Right ventricle myocardium inferior (tissue), 1 donor: ENCODE measurements around the gene DVL3. TPM values are rescaled to one million over a fixed set of nuclear protein-coding genes. Genes with fewer than 3 reads are reported as not detected.
"Not testable (repeated sequence)": the region's sequence is repeated elsewhere in the genome, so short reads cannot be mapped to it uniquely, and the experiment has no call there.

Experiments used
- ATAC-seq: fragments of 200-7000 bp; cut with Tn5 transposase; one replicate; pipeline ENCODE4 v1.9.1; 2020; ENCODE audit warnings: mild to moderate bottlenecking, moderate library complexity
- DNase-seq: peaks from one replicate; pipeline ENCODE4 v3.0.0; 2021; ENCODE audit errors: missing footprints
- intact Hi-C: fragments of 100-400 bp; cut with DNase I; formaldehyde crosslinking; loops from one replicate; pipeline ENCODE4 v1.11.0; 2022
- long read RNA-seq: library from polyadenylated mRNA; unstranded; transcript quantifications from one replicate; pipeline ENCODE4 v2.0.0, GENCODE V29; 2021
- total RNA-seq: library from RNA; stranded (reverse); fragmentation: NEBNext Ultra II Directional; extraction: Animal tissue kit (Norgen Biotek cat#: 25700); gene quantifications from one replicate; pipeline ENCODE4 v1.2.1, GENCODE V29; 2021
- donor health status: DM: no; HTN: yes; CAD: no; lungs with severe emphysema.

Gene DVL3
- total RNA-seq, result 60.7 TPM
- long read RNA-seq, full-length matches to known transcripts, result 44 of 82 reads
- long read RNA-seq, partial matches to known transcripts, result 14 of 82 reads
- long read RNA-seq, other reads (novel, unspliced or antisense), result 24 of 82 reads

GRCh38 chr3:184154885-184155643 lies at the start of gene DVL3:
Gene DVL3, plus strand, starts transcription at chr3:184155377. Its CDS starts 259 bp downstream, at chr3:184155636.
- intact Hi-C loops, result loop anchor here (1.0 to 2.0 kb wide), 4 partner anchors 20 to 94 kb away; partner anchors contain the start of genes ABCF3, AP2M1, EEF1AKMT4 and EIF2B5
- peak; percentile 85 for DNase-seq
- ATAC-seq, result peak; percentile 90

- intact Hi-C loops, result no loop called here
- DNase-seq (no peak), ATAC-seq (no peak)
These were observed 44.9 kb upstream of the DVL3 start for GRCh38 chr3:184110316-184110725.

DNA sequence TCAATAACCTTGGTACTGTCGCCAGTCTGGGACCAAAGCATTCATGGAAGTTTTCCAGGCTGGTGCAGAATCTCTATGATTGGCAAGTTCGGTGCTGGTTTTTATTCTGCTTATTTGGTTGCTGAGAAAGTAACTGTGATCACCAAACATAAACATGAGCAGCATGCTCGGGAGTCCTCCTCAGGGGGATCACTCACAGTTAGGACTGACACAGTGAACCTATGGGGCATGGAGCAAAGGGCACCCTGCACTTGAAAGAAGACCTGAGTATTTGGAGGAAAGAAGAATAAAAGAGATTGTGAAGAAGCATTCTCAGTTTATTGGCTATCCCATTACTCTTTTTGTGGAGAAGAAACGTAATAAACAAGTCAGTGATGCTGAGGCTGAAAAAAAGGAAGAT lies 39.2 kb upstream of the DVL3 start:
- intact Hi-C loops, result no loop called here
- ATAC-seq (no peak), DNase-seq (no peak)

DNA sequence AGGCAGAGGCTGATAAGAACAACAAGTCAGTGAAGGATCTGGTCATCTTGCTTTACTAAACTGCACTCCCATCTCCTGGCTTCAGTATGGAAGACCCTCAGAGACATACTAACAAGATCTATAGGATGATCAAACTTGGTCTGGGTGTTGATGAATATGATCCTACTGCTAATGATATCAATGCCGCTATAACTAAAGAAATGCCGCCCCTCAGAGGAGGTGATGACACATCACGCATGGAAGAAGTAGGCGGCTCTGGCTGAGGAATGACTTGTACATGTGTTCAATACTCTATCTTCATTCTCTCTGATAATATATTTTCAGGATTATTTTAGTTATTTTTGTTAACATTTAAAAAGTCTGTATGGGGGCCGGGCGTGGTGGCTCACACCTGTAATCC lies 37.5 kb upstream of the DVL3 start:
- no peak for ATAC-seq
- intact Hi-C loops, result no loop called here
- no peak for DNase-seq

DNA sequence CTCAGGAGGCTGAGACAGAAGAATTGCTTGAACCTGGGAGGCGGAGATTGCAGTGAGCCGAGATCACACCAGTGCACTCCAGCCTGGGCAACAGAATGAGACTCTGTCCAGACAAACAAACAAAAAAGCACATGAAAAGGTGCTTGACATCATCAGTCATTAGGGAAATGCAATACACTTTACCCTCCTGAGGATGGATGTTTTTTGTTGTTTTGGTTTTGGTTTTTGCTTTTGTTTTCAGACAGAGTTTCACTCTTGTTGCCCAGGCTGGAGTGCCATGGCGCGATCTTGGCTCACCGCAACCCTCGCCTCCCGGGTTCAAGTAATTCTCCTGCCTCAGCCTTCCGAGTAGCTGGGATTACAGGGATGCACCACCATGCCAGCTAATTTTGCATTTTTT lies 34.1 kb upstream of the DVL3 start:
- DNase-seq, intact Hi-C loops, ATAC-seq: not testable (repeated sequence)

DNA sequence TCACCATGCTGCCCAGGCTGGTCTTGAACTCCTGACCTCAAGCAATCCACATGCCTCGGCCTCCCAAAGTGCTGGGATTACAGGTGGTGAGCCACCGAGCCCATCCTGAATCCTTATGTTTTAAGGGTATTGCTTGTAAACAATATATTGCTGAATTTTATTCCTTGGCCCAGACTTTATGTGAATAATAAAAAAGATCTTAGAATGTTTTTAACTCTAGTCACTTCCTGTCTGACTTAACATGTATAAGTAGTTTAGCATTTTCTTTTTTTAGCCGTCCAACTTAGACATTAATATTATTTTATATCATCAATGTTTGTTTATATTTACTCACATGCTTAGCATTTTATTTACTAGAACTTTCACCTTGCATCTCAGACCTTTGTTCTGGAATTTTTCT lies 29.2 kb upstream of the DVL3 start:
- DNase-seq (no peak), ATAC-seq (no peak)
- intact Hi-C loops, result no loop called here

GRCh38 chr3:184129012-184129411 lies 26.2 kb upstream of the DVL3 start:
- DNase-seq (no peak), ATAC-seq (no peak)
- intact Hi-C loops, result no loop called here

- no peak for ATAC-seq
- intact Hi-C loops, result loop anchor here (5.0 kb wide), 1 partner anchor 116 kb away; the partner anchor contains the start of gene ABCC5
- no peak for DNase-seq
These were observed 22.2 kb upstream of the DVL3 start for GRCh38 chr3:184132945-184133344.

GRCh38 chr3:184133840-184134745 lies 21.1 kb upstream of the DVL3 start:
- ATAC-seq, result peak; percentile 88
- intact Hi-C loops, result loop anchor here (2.0 to 5.0 kb wide), 3 partner anchors 21 to 117 kb away; partner anchors contain the start of genes ABCC5, AP2M1 and DVL3
- DNase-seq, result peak; percentile 94

DNA sequence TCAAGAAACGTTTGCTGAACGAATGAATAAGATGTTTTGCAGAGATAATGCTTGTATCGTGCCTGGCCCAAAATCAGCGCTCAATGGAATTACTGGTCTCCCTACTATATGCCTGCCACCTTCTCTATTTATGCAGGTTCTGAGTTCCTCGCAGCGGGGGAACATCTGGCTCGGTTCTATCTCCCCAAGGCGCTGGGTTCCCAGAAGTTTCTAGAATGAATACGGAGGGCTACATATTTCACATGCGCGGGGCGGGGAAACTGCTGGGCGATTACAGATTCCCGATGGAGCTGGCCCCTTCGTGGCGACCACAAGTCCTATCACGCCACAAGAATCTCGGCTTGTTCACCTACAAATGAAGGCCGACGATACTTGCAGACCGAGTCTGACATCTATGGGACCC lies 20.4 kb upstream of the DVL3 start:
- intact Hi-C loops, result loop anchor here (1.0 to 5.0 kb wide), 5 partner anchors 20 to 117 kb away; partner anchors contain the start of genes ABCC5, ABCF3, AP2M1 and DVL3
- DNase-seq (no peak), ATAC-seq (peak; percentile 5)

GRCh38 chr3:184135149-184135910 lies 19.8 kb upstream of the DVL3 start, which contains the start of gene EIF2B5:
Gene EIF2B5, plus strand, starts transcription at chr3:184135358. Its CDS starts 28 bp downstream, at chr3:184135386.
- ATAC-seq (peak; percentile 97), DNase-seq (peak; percentile 95)
- intact Hi-C loops, result loop anchor here (1.0 to 2.0 kb wide), 4 partner anchors 19 to 114 kb away; partner anchors contain the start of genes ABCF3, AP2M1, DVL3 and EEF1AKMT4

- intact Hi-C loops, result loop anchor here (1.0 to 2.0 kb wide), 4 partner anchors 19 to 113 kb away; partner anchors contain the start of genes ABCF3, AP2M1, DVL3 and EEF1AKMT4
These were observed 19.3 kb upstream of the DVL3 start for GRCh38 chr3:184135911-184136260.

GRCh38 chr3:184140436-184140835 lies 14.7 kb upstream of the DVL3 start:
- no peak for DNase-seq
- intact Hi-C loops, result loop anchor here (10.0 kb wide), 1 partner anchor 246 kb away; no protein-coding TSS in a partner anchor

More at GRCh38 chr3:184135911-184136260, 19.3 kb upstream of the DVL3 start:
- no peak for DNase-seq
- ATAC-seq, result no peak

GRCh38 chr3:184142199-184142598 lies 13.0 kb upstream of the DVL3 start:
- ATAC-seq (no peak), DNase-seq (no peak)
- intact Hi-C loops, result loop anchor here (10.0 kb wide), 1 partner anchor 247 kb away; no protein-coding TSS in a partner anchor

More at GRCh38 chr3:184140436-184140835, 14.7 kb upstream of the DVL3 start:
- ATAC-seq, result no peak

DNA sequence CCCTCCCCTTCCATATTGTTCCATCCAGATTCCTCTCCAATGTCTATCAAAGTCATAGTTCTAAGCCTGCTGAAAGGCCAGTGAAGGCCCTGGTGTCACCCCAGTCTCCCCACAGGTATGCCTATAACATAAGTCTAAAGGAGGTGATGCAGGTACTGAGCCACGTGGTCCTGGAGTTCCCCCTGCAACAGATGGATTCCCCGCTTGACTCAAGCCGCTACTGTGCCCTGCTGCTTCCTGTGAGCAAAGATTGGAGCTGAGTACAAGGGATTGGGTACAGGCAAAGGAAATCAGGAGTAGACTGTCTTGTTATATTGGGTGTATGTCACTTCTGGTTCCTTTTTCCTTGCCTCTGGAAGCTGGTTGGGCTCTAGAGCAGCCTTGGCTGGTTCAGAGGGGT lies 11.8 kb upstream of the DVL3 start:
- DNase-seq (no peak), ATAC-seq (no peak)
- intact Hi-C loops, result loop anchor here (10.0 kb wide), 1 partner anchor 249 kb away; no protein-coding TSS in a partner anchor

GRCh38 chr3:184144505-184144904 lies 10.7 kb upstream of the DVL3 start:
- ATAC-seq, result no peak
- intact Hi-C loops, result loop anchor here (10.0 kb wide), 1 partner anchor 250 kb away; no protein-coding TSS in a partner anchor
- no peak for DNase-seq

- intact Hi-C loops, result loop anchor here (10.0 kb wide), 1 partner anchor 250 kb away; no protein-coding TSS in a partner anchor
- DNase-seq (no peak), ATAC-seq (peak; percentile 73)
These were observed 10.1 kb upstream of the DVL3 start for GRCh38 chr3:184145111-184145524.
